Body of pancreas (tissue), 4 donors: Measurements from ENCODE around the gene HAVCR2.

Experiments used
- CTCF ChIP-seq, 7 experiments: fragments of 450-650 bp in 4 of 7; fragments of 200-600 bp in 3 of 7; sonication (generic) in 3 of 7; IDR thresholded peaks; one replicate each; pipeline ENCODE4 v1.5.1; 2016 to 2019; ENCODE audit warnings: antibody characterized with exemption in 7 of 7
- POLR2A ChIP-seq, 3 donors: fragments of 450-650 bp; IDR thresholded peaks; one replicate each; pipeline ENCODE4 v1.6.1; 2016; ENCODE audit warnings: antibody characterized with exemption in 3 of 3, mild to moderate bottlenecking in 2 of 3

- TF ChIP-seq CTCF (IDR thresholded peaks at IDR 0.05) (no peak), POLR2A (IDR thresholded peaks at IDR 0.05) (no peak)
These were observed 46.5 kb upstream of the HAVCR2 start for GRCh38 chr5:157155297-157155696.
